ENCODE measurements around the gene PSMB1. TPM values are rescaled to one million over a fixed set of nuclear protein-coding genes. Genes with fewer than 3 reads are reported as not detected.

The PSMB1 gene
- total and polyA plus RNA-seq, 9 of the 15 experiments (the other 6 are each of a cell fraction or from before 2014, with no cell fraction given) = 447 to 2,953 (median 884) TPM

DNA sequence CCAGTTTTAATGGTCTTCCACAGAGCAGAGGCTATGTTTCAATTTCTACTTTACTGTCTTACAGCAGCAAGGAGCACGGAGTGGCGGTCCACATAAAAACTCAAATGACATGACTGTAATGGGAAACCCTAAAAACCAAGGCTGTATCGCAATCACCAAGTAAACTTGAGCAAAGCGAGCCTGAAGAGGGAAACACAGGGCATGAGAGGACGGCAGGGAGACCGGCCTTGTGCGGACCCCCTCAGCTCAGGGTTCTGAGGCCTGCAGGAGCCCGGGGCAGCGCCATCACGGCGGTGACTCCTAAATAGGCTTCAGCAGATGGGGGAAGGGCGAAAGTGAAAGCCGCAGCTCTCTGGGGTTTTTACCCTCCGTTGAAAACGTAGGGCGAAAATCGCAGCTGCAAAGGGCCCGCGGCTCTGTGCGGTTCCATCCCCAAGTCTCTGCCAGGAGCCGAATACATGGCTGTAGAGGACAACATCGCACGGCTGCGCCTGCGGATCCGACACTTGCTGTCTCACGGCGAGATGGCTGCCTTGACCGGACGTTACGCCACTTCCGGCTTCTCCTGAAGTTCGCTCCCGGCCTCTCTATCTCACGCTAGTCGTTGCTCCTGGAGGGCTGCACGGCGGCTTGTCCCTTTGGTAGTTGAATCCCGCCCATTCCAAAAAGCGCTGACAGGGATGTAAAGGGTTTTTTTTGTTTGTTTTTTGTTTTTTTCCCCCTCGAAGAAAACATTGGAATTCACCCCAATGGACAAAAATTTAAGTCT, at the start of gene PSMB1 (continued):
- TF ChIP-seq ZNF311 (CRISPR knock-in tag; IDR thresholded peaks at IDR 0.05) (no peak), ARHGAP35 (IDR thresholded peaks at IDR 0.05; ENCODE audit: partially characterized antibody) (no peak), ADNP (tag; IDR thresholded peaks at IDR 0.05) (no peak), ZBED1 (IDR thresholded peaks at IDR 0.05) (no peak), CBFB (CRISPR knock-in tag; IDR thresholded peaks at IDR 0.05) (peak; percentile 35; the same call in 1 of the 2 replicates), NELFE (IDR thresholded peaks at IDR 0.05; ENCODE audit: insufficient read depth, insufficient read length) (no peak), BACH1 (tag; IDR thresholded peaks at IDR 0.05) (0 out of 2 replicates have a peak, but pooled peaks have one; percentile 4), NR3C1 (CRISPR knock-in tag; IDR thresholded peaks at IDR 0.05) (no peak), KLF1 (tag; IDR thresholded peaks at IDR 0.05) (no peak)
- TF ChIP-seq, protein P1, sequence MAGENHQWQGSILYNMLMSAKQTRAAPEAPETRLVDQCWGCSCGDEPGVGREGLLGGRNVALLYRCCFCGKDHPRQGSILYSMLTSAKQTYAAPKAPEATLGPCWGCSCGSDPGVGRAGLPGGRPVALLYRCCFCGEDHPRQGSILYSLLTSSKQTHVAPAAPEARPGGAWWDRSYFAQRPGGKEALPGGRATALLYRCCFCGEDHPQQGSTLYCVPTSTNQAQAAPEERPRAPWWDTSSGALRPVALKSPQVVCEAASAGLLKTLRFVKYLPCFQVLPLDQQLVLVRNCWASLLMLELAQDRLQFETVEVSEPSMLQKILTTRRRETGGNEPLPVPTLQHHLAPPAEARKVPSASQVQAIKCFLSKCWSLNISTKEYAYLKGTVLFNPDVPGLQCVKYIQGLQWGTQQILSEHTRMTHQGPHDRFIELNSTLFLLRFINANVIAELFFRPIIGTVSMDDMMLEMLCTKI (IDR thresholded peaks at IDR 0.05; ENCODE audit: partially characterized antibody) = no peak
- TF ChIP-seq, protein P2, sequence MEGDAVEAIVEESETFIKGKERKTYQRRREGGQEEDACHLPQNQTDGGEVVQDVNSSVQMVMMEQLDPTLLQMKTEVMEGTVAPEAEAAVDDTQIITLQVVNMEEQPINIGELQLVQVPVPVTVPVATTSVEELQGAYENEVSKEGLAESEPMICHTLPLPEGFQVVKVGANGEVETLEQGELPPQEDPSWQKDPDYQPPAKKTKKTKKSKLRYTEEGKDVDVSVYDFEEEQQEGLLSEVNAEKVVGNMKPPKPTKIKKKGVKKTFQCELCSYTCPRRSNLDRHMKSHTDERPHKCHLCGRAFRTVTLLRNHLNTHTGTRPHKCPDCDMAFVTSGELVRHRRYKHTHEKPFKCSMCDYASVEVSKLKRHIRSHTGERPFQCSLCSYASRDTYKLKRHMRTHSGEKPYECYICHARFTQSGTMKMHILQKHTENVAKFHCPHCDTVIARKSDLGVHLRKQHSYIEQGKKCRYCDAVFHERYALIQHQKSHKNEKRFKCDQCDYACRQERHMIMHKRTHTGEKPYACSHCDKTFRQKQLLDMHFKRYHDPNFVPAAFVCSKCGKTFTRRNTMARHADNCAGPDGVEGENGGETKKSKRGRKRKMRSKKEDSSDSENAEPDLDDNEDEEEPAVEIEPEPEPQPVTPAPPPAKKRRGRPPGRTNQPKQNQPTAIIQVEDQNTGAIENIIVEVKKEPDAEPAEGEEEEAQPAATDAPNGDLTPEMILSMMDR (IDR thresholded peaks at IDR 0.05 in 2 of 3, conservative IDR thresholded peaks at IDR 0.05 in 1 of 3; ENCODE audit: insufficient read depth in 2 of 3, low read depth in 1 of 3, low read length in 3 of 3) = no peak
- TF ChIP-seq, protein P3, sequence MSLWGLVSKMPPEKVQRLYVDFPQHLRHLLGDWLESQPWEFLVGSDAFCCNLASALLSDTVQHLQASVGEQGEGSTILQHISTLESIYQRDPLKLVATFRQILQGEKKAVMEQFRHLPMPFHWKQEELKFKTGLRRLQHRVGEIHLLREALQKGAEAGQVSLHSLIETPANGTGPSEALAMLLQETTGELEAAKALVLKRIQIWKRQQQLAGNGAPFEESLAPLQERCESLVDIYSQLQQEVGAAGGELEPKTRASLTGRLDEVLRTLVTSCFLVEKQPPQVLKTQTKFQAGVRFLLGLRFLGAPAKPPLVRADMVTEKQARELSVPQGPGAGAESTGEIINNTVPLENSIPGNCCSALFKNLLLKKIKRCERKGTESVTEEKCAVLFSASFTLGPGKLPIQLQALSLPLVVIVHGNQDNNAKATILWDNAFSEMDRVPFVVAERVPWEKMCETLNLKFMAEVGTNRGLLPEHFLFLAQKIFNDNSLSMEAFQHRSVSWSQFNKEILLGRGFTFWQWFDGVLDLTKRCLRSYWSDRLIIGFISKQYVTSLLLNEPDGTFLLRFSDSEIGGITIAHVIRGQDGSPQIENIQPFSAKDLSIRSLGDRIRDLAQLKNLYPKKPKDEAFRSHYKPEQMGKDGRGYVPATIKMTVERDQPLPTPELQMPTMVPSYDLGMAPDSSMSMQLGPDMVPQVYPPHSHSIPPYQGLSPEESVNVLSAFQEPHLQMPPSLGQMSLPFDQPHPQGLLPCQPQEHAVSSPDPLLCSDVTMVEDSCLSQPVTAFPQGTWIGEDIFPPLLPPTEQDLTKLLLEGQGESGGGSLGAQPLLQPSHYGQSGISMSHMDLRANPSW (CRISPR knock-in tag; IDR thresholded peaks at IDR 0.05) = peak; percentile 90
- TF ChIP-seq, protein P4, sequence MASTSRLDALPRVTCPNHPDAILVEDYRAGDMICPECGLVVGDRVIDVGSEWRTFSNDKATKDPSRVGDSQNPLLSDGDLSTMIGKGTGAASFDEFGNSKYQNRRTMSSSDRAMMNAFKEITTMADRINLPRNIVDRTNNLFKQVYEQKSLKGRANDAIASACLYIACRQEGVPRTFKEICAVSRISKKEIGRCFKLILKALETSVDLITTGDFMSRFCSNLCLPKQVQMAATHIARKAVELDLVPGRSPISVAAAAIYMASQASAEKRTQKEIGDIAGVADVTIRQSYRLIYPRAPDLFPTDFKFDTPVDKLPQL (IDR thresholded peaks at IDR 0.05; ENCODE audit: extremely low read depth, insufficient read length) = no peak
- TF ChIP-seq, protein P5, sequence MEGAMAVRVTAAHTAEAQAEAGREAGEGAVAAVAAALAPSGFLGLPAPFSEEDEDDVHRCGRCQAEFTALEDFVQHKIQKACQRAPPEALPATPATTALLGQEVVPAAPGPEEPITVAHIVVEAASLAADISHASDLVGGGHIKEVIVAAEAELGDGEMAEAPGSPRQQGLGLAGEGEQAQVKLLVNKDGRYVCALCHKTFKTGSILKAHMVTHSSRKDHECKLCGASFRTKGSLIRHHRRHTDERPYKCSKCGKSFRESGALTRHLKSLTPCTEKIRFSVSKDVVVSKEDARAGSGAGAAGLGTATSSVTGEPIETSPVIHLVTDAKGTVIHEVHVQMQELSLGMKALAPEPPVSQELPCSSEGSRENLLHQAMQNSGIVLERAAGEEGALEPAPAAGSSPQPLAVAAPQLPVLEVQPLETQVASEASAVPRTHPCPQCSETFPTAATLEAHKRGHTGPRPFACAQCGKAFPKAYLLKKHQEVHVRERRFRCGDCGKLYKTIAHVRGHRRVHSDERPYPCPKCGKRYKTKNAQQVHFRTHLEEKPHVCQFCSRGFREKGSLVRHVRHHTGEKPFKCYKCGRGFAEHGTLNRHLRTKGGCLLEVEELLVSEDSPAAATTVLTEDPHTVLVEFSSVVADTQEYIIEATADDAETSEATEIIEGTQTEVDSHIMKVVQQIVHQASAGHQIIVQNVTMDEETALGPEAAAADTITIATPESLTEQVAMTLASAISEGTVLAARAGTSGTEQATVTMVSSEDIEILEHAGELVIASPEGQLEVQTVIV (CRISPR knock-in tag; IDR thresholded peaks at IDR 0.05; ENCODE audit: borderline replicate concordance) = no peak
- TF ChIP-seq, protein P6, sequence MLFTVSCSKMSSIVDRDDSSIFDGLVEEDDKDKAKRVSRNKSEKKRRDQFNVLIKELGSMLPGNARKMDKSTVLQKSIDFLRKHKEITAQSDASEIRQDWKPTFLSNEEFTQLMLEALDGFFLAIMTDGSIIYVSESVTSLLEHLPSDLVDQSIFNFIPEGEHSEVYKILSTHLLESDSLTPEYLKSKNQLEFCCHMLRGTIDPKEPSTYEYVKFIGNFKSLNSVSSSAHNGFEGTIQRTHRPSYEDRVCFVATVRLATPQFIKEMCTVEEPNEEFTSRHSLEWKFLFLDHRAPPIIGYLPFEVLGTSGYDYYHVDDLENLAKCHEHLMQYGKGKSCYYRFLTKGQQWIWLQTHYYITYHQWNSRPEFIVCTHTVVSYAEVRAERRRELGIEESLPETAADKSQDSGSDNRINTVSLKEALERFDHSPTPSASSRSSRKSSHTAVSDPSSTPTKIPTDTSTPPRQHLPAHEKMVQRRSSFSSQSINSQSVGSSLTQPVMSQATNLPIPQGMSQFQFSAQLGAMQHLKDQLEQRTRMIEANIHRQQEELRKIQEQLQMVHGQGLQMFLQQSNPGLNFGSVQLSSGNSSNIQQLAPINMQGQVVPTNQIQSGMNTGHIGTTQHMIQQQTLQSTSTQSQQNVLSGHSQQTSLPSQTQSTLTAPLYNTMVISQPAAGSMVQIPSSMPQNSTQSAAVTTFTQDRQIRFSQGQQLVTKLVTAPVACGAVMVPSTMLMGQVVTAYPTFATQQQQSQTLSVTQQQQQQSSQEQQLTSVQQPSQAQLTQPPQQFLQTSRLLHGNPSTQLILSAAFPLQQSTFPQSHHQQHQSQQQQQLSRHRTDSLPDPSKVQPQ (CRISPR knock-in tag; IDR thresholded peaks at IDR 0.05; ENCODE audit: borderline replicate concordance) = no peak

Data from K562 (cell line).